HT-29 (cell line): ENCODE measurements around the gene MAP3K5. TPM values are rescaled to one million over a fixed set of nuclear protein-coding genes. Genes with fewer than 3 reads are reported as not detected.

Experiments
- DNase-seq: peaks from one replicate; pipeline ENCODE4 v3.0.0-alpha.2; 2015; ENCODE audit warnings: low spot score
- total RNA-seq: library from RNA; depleted of rRNA; stranded (reverse); fragments of >200 nt; shearing (Covaris generic); gene quantifications from 2 replicates; pipeline ENCODE4 v1.2.3, GENCODE V29; 2014

The MAP3K5 gene
- total RNA-seq, 1 experiment from 2014 or later, result 11.8 TPM

- DNase-seq, result no peak
Measured at GRCh38 chr6:136750696-136751521, 41.4 kb downstream of the MAP3K5 start.

- no peak for DNase-seq
Measured at GRCh38 chr6:136749359-136749997, 42.8 kb downstream of the MAP3K5 start.

GRCh38 chr6:136747507-136747906 is 44.8 kb downstream of the MAP3K5 start:
- no peak for DNase-seq

- DNase-seq, result no peak
Measured at GRCh38 chr6:136745300-136745699, 47.0 kb downstream of the MAP3K5 start.

- no peak for DNase-seq
Measured at GRCh38 chr6:136744889-136745288, 47.4 kb downstream of the MAP3K5 start.

- DNase-seq, result no peak
Measured at GRCh38 chr6:136742125-136742524, 50.2 kb downstream of the MAP3K5 start.

GRCh38 chr6:136740050-136740974 is 52.0 kb downstream of the MAP3K5 start:
- no peak for DNase-seq

GRCh38 chr6:136739501-136739900 is 52.8 kb downstream of the MAP3K5 start:
- DNase-seq, result no peak

GRCh38 chr6:136739071-136739470 is 53.2 kb downstream of the MAP3K5 start:
- no peak for DNase-seq

GRCh38 chr6:136738692-136739057 is 53.6 kb downstream of the MAP3K5 start:
- DNase-seq, result no peak

- DNase-seq, result no peak
Measured at GRCh38 chr6:136737871-136738691, 54.2 kb downstream of the MAP3K5 start.

- no peak for DNase-seq
Measured at GRCh38 chr6:136737374-136737844, 54.9 kb downstream of the MAP3K5 start.

- no peak for DNase-seq
Measured at GRCh38 chr6:136736281-136736960, 55.9 kb downstream of the MAP3K5 start.

GRCh38 chr6:136734977-136735376 is 57.3 kb downstream of the MAP3K5 start:
- DNase-seq, result no peak

GRCh38 chr6:136732889-136733288 is 59.4 kb downstream of the MAP3K5 start:
- DNase-seq, result no peak

- DNase-seq, result no peak
Measured at GRCh38 chr6:136729832-136730231, 62.4 kb downstream of the MAP3K5 start.

GRCh38 chr6:136728976-136729515 is 63.2 kb downstream of the MAP3K5 start:
- no peak for DNase-seq

GRCh38 chr6:136728033-136728939 is 64.0 kb downstream of the MAP3K5 start:
- DNase-seq, result no peak
